Stimulated activated CD8-positive, alpha-beta memory T cell treated with anti-CD3 and anti-CD28 coated beads, Interleukin-2, amount 100 ng/mL, for 1 hour (primary cell): ENCODE data around the gene HDDC3.
"Not testable (repeated sequence)": the region's sequence is repeated elsewhere in the genome, so short reads cannot be mapped to it uniquely, and the experiment has no call there.

Experiments used
- DNase-seq, 2 donors: peaks; one replicate each; pipeline ENCODE4 v3.0.0-alpha.2; 2020; ENCODE audit warnings: low read depth in 2 of 2

The HDDC3 gene

GRCh38 chr15:90909976-90910375 lies 22.4 kb downstream of the HDDC3 start:
- DNase-seq = no peak

GRCh38 chr15:90909449-90909848 lies 22.9 kb downstream of the HDDC3 start:
- DNase-seq = not testable (repeated sequence)

- no peak for DNase-seq
These were observed 24.4 kb downstream of the HDDC3 start for GRCh38 chr15:90907838-90908507.

- DNase-seq = no peak
These were observed 25.2 kb downstream of the HDDC3 start for GRCh38 chr15:90907051-90907660.

GRCh38 chr15:90906181-90906849 lies 26.0 kb downstream of the HDDC3 start:
- no peak for DNase-seq

GRCh38 chr15:90905306-90906180 lies 26.8 kb downstream of the HDDC3 start:
- DNase-seq = no peak

- no peak for DNase-seq
These were observed 27.6 kb downstream of the HDDC3 start for GRCh38 chr15:90904746-90905145.

GRCh38 chr15:90903733-90904536 lies 28.4 kb downstream of the HDDC3 start:
- DNase-seq = no peak

GRCh38 chr15:90902840-90903732 lies 29.3 kb downstream of the HDDC3 start, which contains the start of gene MAN2A2:
TSS of gene MAN2A2 (plus strand) at chr15:90903302. CDS start at chr15:90904208, 906 bp downstream.
- DNase-seq = peak; percentile 48 to 59

GRCh38 chr15:90902040-90902839 lies 30.1 kb downstream of the HDDC3 start:
- peak; percentile 34 to 41 for DNase-seq

- DNase-seq = no peak
These were observed 30.9 kb downstream of the HDDC3 start for GRCh38 chr15:90901175-90902039.

GRCh38 chr15:90897131-90897655 lies 35.2 kb downstream of the HDDC3 start:
- not testable (repeated sequence) for DNase-seq

GRCh38 chr15:90895571-90896117 lies 36.7 kb downstream of the HDDC3 start:
- no peak for DNase-seq

GRCh38 chr15:90893175-90894090 lies 38.9 kb downstream of the HDDC3 start:
- DNase-seq = no peak

- no peak for DNase-seq
These were observed 39.7 kb downstream of the HDDC3 start for GRCh38 chr15:90892498-90893174.

GRCh38 chr15:90892023-90892422 lies 40.3 kb downstream of the HDDC3 start:
- no peak for DNase-seq
